ENCODE data around the gene PRKAG2.

DNA sequence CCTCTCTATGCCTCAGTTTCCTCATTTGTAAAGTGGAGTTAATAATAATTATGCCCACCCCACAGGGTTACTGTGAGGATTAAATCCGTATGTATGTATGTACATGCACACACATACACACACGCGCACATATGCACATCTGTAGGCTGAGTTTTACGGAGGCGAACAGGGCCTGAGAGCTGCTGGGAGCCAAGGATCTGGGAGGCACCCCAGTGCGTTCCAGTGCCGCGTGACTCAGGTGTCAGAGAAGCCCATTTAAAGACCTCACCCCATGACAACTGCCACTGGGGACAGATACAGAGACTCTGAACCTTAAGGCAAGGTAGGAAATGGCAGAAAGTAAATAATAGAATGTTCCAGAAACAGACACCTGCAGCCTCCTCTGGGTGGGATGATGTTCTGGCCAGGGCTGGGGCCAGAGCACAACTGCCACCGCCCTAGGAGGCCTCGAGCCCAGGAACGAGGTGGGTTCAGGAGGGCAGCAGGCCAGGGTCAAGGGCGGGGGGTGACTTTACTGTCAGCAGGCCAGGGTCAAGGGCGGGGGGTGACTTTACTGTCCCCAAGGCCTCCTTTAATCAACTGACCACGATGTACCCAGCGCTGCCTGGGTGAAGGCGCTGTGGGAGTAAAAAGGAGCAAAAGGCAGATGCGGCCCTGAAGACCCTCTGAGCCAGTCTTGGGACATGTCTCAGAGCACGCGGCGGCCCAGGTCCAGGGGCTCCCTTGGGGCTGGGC is 54.9 kb downstream of the PRKAG2 start:
- TF ChIP-seq, protein P1, sequence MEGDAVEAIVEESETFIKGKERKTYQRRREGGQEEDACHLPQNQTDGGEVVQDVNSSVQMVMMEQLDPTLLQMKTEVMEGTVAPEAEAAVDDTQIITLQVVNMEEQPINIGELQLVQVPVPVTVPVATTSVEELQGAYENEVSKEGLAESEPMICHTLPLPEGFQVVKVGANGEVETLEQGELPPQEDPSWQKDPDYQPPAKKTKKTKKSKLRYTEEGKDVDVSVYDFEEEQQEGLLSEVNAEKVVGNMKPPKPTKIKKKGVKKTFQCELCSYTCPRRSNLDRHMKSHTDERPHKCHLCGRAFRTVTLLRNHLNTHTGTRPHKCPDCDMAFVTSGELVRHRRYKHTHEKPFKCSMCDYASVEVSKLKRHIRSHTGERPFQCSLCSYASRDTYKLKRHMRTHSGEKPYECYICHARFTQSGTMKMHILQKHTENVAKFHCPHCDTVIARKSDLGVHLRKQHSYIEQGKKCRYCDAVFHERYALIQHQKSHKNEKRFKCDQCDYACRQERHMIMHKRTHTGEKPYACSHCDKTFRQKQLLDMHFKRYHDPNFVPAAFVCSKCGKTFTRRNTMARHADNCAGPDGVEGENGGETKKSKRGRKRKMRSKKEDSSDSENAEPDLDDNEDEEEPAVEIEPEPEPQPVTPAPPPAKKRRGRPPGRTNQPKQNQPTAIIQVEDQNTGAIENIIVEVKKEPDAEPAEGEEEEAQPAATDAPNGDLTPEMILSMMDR (IDR thresholded peaks at IDR 0.05): no peak
- TF ChIP-seq ZFX (IDR thresholded peaks at IDR 0.05; ENCODE audit: borderline replicate concordance): no peak
